Neural cell (in vitro differentiated cells): ENCODE results near the gene PLCXD3.

ENCODE experiments used
- EP300 ChIP-seq: fragments of 450-650 bp; conservative IDR thresholded peaks from 2 replicates; pipeline ENCODE4 v1.6.1; 2014; ENCODE audit warnings: antibody characterized with exemption, mild to moderate bottlenecking, moderate library complexity; ENCODE audit not compliant: poor library complexity, severe bottlenecking
- EZH2 ChIP-seq: fragments of 200-600, 300-800 bp; shearing (Covaris generic), sonication (generic); IDR thresholded peaks from 2 replicates; pipeline ENCODE4 v1.6.1; 2014; ENCODE audit warnings: antibody characterized with exemption, low read length, borderline replicate concordance, mild to moderate bottlenecking; ENCODE audit not compliant: insufficient read depth, poor library complexity, severe bottlenecking
- POLR2AphosphoS5 ChIP-seq: IDR thresholded peaks from 2 replicates; pipeline ENCODE4 v1.6.1; 2012
- TAF1 ChIP-seq: IDR thresholded peaks from 2 replicates; pipeline ENCODE4 v1.6.1; 2012; ENCODE audit warnings: low read depth
- TF ChIP-seq, protein P1 (sequence below): fragments of 450-650 bp; IDR thresholded peaks from 2 replicates; pipeline ENCODE4 v1.5.1; 2014; ENCODE audit warnings: antibody characterized with exemption, mild to moderate bottlenecking, moderate library complexity; ENCODE audit not compliant: poor library complexity, severe bottlenecking

DNA sequence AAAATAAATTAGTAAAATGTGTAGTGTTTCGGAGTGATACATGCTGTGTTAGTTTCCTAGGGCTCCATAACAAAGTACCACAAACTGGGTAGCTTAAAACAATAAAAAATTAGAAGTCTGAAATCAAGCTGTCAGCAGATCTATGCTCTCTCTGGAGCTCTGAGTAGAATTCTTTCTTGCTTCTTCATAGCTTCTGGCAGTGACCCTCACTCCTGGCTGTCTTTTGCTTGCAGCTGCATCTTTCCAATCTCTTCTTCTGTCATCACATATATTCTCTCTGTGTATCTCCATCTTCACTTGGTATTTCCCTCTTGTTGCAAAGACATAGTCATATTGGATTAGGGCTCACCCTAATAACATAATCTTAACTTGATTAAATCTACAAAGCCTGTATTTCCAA is 37.6 kb upstream of the PLCXD3 start:
- TF ChIP-seq, protein P1, sequence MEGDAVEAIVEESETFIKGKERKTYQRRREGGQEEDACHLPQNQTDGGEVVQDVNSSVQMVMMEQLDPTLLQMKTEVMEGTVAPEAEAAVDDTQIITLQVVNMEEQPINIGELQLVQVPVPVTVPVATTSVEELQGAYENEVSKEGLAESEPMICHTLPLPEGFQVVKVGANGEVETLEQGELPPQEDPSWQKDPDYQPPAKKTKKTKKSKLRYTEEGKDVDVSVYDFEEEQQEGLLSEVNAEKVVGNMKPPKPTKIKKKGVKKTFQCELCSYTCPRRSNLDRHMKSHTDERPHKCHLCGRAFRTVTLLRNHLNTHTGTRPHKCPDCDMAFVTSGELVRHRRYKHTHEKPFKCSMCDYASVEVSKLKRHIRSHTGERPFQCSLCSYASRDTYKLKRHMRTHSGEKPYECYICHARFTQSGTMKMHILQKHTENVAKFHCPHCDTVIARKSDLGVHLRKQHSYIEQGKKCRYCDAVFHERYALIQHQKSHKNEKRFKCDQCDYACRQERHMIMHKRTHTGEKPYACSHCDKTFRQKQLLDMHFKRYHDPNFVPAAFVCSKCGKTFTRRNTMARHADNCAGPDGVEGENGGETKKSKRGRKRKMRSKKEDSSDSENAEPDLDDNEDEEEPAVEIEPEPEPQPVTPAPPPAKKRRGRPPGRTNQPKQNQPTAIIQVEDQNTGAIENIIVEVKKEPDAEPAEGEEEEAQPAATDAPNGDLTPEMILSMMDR = no peak
- TF ChIP-seq EZH2 = no peak
- no peak for TF ChIP-seq EP300
- TF ChIP-seq POLR2AphosphoS5 = no peak
- no peak for TF ChIP-seq TAF1
